NCI-H2196 treated with DMSO at 0.1 percent for 48 hours (cell line): Measurements from ENCODE around the gene MST1.

Source experiments
- DNase-seq: peaks from one replicate; lab custom pipeline; 2025; ENCODE audit not compliant: unreplicated experiment; lab: John Stamatoyannopoulos, UW

Gene MST1

GRCh38 chr3:49638445-49638844 lies 50.8 kb downstream of the MST1 start:
- DNase-seq = no peak

- DNase-seq = no peak
Observed at GRCh38 chr3:49636883-49637609, 52.2 kb downstream of the MST1 start.

- DNase-seq = no peak
Observed at GRCh38 chr3:49634736-49635135, 54.5 kb downstream of the MST1 start.
